ENCODE results near the gene NUP43. TPM values are rescaled to one million over a fixed set of nuclear protein-coding genes. Genes with fewer than 3 reads are reported as not detected.

The NUP43 gene
- total RNA-seq = 25.7 and 38.3 TPM in 2 replicates

GRCh38 chr6:149746147-149746946 lies at the start of gene NUP43:
TSS of gene NUP43 (minus strand) at chr6:149746529. CDS start at chr6:149746495, 34 bp downstream.

GRCh38 chr6:149749594-149750135 lies 3.3 kb upstream of the NUP43 start, which contains the start of gene PCMT1:
TSS of gene PCMT1 (plus strand) at chr6:149749741. CDS start at chr6:149749902, 161 bp downstream.

GRCh38 chr6:149717588-149718458 lies 28.5 kb downstream of the NUP43 start, which contains the start of gene LATS1:
TSS of gene LATS1 (minus strand) at chr6:149718101. CDS start at chr6:149702126, 15,975 bp downstream.

Other genes starting within 250 kb of the NUP43 start
- gene PPIL4, start 200.5 kb downstream of the NUP43 start, total RNA-seq = 21.3 and 23.3 TPM in 2 replicates
- 37.1 and 53.6 TPM in 2 replicates for gene GINM1, start 180.2 kb downstream of the NUP43 start, total RNA-seq
- 19.8 and 23.1 TPM in 2 replicates for gene KATNA1, start 97.8 kb downstream of the NUP43 start, total RNA-seq
- gene LATS1, start 28.4 kb downstream of the NUP43 start, total RNA-seq = 18.4 and 21.7 TPM in 2 replicates
- gene PCMT1, start 3.2 kb upstream of the NUP43 start, total RNA-seq = 112 and 144 TPM in 2 replicates
- gene LRP11, start 117.8 kb upstream of the NUP43 start, total RNA-seq = 47.3 and 50.0 TPM in 2 replicates
- 1.5 and 2.2 TPM in 2 replicates for gene RAET1E, start 151.6 kb upstream of the NUP43 start, total RNA-seq
- 1.4 and 2.6 TPM in 2 replicates for gene RAET1G, start 176.6 kb upstream of the NUP43 start, total RNA-seq
- 1.5 and 2.2 TPM in 2 replicates for gene ULBP2, start 195.5 kb upstream of the NUP43 start, total RNA-seq
- gene ULBP1, start 217.4 kb upstream of the NUP43 start, total RNA-seq = 0.37 and 0.59 TPM in 2 replicates

All from subcutaneous preadipocyte (primary cell).